Ovary (tissue), 9 donors: ENCODE results near the gene CCDC40. TPM values are rescaled to one million over a fixed set of nuclear protein-coding genes. Genes with fewer than 3 reads are reported as not detected.

Experiments used
- DNase-seq, 5 donors: peaks; one replicate each; pipeline ENCODE4 v3.0.0-alpha.2; 2019 to 2020
- H3K27ac ChIP-seq, 2 donors: fragments of 200-600 bp; one replicate each; pipeline versions ENCODE4 v1.5.1 to v1.8.0; 2019 to 2022
- H3K27me3 ChIP-seq: fragments of 200-600 bp; one replicate; pipeline ENCODE4 v1.8.0; 2022
- H3K36me3 ChIP-seq: fragments of 200-600 bp; sonication (generic); one replicate; pipeline ENCODE4 v1.5.1; 2019
- H3K4me1 ChIP-seq: one replicate; pipeline ENCODE4 v1.8.1; 2013; ENCODE audit warnings: mild to moderate bottlenecking, moderate library complexity; ENCODE audit not compliant: insufficient read depth
- H3K4me3 ChIP-seq: fragments of 200-600 bp; sonication (generic); one replicate; pipeline ENCODE4 v1.5.1; 2017
- H3K9me3 ChIP-seq, 2 donors: fragments of 200-600 bp in 1 of 2; sonication (generic) in 1 of 2; one replicate each; pipeline versions ENCODE4 v1.5.1 to v1.8.1; 2013 to 2019; ENCODE audit warnings: mild to moderate bottlenecking in 1 of 2, moderate library complexity in 1 of 2
- EP300 ChIP-seq: sonication (generic); formaldehyde crosslinking; IDR thresholded peaks from one replicate; pipeline ENCODE4 v1.6.1; 2017; ENCODE audit warnings: antibody characterized with exemption
- POLR2A ChIP-seq: fragments of 450-650 bp; IDR thresholded peaks from one replicate; pipeline ENCODE4 v1.6.1; 2017; ENCODE audit warnings: antibody characterized with exemption, mild to moderate bottlenecking, moderate library complexity
- WGBS, 3 donors: extraction: QIAGEN DNeasy Blood & Tissue Kit in 1 of 3; methylation state at CpG; one replicate each; pipeline versions ENCODE4 v1.1.5 to v1.1.7; 2013 to 2017; 5-methylcytosine and 5-hydroxymethylcytosine counted together
- intact Hi-C, 4 donors: fragments of 100-400 bp; cut with DNase I; formaldehyde crosslinking; loops; one replicate each; pipeline versions ENCODE4 v1.11.0 to v1.15.1; 2022 to 2023
- polyA plus RNA-seq, 2 donors: library from polyadenylated mRNA; stranded (reverse); fragments of 200-250 nt in 1 of 2; fragments of 350-450 nt in 1 of 2; fragmentation: Illumina TruSeq in 1 of 2; extraction: RNeasy Lipid Tissue Mini Kit (QIAGEN cat#74804) in 1 of 2; gene quantifications; one replicate each; pipeline ENCODE4 v1.2.3, GENCODE V29; 2013 to 2014
- total RNA-seq, 7 donors: library from RNA; depleted of rRNA in 2 of 7; stranded (reverse); fragments of >200 nt in 2 of 7; fragmentation: NEBNext Ultra II Directional in 3 of 7; extraction: Animal tissue kit (Norgen Biotek cat#: 25700) in 3 of 7; gene quantifications; one replicate each; pipeline versions ENCODE4 v1.1.0 to v1.2.4, GENCODE V29; 2016 to 2023
- TF ChIP-seq, protein P1 (sequence below), 3 donors: fragments of 450-650 bp in 2 of 3; fragments of 200-600 bp in 1 of 3; IDR thresholded peaks; one replicate each; pipeline versions ENCODE4 v1.5.1 to v1.8.0; 2016 to 2022; ENCODE audit warnings: antibody characterized with exemption in 3 of 3, mild to moderate bottlenecking in 1 of 3
- donor health status: DM: no; HTN: no; CAD: no; lungs with moderate emphysema.
- donor health status: DM: no; HTN: no; CAD: no.
- donor health status: Bipolar disorder and iron deficiency.
- donor health status: DM: yes; HTN: yes; CAD: no.
- donor health status: DM: no; HTN: no; CAD: no.
- donor health status: DM: yes; HTN: yes; CAD: no.

CCDC40 gene
- total and polyA plus RNA-seq, 9 donors, result 1.5 to 27.8 (median 6.0) TPM

DNA sequence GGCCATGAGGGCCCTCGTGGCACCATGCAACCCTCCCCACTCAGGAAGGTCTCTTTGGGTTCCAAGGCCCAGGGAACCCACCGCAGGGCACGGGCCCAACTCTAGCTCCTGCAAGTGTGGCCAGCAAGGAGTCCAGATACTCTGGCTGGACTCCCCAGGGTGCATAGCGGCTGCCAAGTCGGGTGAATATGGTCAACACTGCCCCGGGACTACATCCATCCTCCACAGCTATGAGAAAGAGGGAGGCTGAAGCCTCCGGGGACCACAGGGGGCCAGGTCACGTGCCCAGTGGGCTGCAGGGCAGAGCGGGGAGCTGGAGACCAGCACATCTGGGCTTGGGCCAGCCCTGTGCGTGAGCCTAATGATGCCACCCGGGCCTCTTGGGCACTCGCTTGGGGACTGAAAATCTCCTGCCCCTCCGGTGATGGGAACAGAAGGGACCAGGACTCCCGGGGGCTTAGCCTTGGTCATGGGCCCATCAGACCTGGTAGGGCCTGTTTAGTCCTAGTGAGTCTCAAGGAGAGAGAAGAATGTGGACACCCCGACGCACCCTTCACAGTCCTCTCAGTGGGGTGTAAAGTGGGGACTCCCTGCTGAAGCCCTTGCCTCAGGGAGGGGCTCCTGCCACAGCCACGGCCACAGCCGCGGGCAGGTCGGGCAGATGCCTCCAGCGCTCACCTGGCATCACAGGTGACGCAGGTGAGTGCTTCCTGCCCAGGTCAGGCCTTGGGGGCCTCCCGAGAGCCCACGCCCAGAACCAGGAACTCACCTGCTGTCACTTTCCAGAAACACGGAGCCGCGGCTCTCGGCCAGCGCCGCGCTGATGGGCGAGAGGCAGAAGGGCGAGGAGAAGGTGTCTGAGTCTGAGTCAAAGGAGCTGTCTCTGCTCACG lies 26.8 kb upstream of the CCDC40 start:
- Histone ChIP-seq H3K9me3 (no peaks in the 10 kb centered on the region), H3K27me3 (no peaks in the 10 kb centered on the region), H3K27ac (no peak overlapping the region), H3K4me3 (no peak overlapping the region), H3K36me3 (no peaks in the 10 kb centered on the region), H3K4me1 (peaks cover 3% of the 10 kb centered on the region)
- TF ChIP-seq, protein P1, sequence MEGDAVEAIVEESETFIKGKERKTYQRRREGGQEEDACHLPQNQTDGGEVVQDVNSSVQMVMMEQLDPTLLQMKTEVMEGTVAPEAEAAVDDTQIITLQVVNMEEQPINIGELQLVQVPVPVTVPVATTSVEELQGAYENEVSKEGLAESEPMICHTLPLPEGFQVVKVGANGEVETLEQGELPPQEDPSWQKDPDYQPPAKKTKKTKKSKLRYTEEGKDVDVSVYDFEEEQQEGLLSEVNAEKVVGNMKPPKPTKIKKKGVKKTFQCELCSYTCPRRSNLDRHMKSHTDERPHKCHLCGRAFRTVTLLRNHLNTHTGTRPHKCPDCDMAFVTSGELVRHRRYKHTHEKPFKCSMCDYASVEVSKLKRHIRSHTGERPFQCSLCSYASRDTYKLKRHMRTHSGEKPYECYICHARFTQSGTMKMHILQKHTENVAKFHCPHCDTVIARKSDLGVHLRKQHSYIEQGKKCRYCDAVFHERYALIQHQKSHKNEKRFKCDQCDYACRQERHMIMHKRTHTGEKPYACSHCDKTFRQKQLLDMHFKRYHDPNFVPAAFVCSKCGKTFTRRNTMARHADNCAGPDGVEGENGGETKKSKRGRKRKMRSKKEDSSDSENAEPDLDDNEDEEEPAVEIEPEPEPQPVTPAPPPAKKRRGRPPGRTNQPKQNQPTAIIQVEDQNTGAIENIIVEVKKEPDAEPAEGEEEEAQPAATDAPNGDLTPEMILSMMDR (IDR thresholded peaks at IDR 0.05), result no peak
- TF ChIP-seq POLR2A (no peak), EP300 (no peak)
- WGBS, 3 donors, result 90 to 93% (median 91%) methylated on average over 32 to 34 of the region's 34 CpGs
- intact Hi-C loops, result loop anchor here in 1 of 4 donors (5.0 kb wide), 2 partner anchors 73 to 138 kb away; partner anchors contain the start of gene EIF4A3
- peak in 1 of 5 donors; percentile 33 for DNase-seq

DNA sequence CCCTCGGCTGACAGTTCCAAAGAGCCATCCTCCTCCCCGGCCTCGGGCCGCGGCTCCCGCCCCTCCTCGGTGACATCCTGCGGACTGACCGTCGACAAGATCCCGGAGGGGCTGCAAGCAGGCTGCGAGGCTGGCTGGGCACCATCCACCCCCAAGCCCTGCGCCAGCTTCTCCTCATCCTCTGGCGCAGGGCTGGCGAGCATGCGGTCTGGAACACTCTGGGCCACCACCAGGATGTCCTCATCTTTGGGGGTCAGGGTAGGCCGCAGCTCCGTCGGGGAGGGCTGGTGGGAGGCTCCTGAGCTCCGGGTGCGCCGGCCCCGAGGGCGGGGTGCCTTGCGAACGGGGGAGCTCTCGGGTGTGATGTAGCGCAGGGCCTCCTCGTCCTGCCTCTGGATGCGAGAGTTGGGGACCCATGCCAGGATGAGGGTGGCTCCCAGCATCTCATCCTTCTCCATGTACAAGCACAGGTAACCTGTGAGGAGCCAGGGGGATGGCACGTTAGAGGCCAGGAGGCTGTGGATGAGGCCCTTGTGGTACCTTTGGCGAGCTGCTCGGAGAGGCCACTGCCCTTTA lies 26.1 kb upstream of the CCDC40 start:
- Histone ChIP-seq H3K36me3 (no peaks in the 10 kb centered on the region), H3K27me3 (no peaks in the 10 kb centered on the region), H3K9me3 (no peaks in the 10 kb centered on the region), H3K4me3 (no peak overlapping the region), H3K4me1 (peaks cover 3% of the 10 kb centered on the region), H3K27ac (no peak overlapping the region)
- intact Hi-C loops, result no loop called here
- no peak for TF ChIP-seq POLR2A
- no peak for TF ChIP-seq EP300
- TF ChIP-seq, protein P1 (IDR thresholded peaks at IDR 0.05), result no peak
- WGBS, 3 donors, result 91 to 93% (median 92%) methylated on average over 23 to 33 of the region's 33 CpGs
- DNase-seq, result peak in 1 of 5 donors; percentile 29

DNA sequence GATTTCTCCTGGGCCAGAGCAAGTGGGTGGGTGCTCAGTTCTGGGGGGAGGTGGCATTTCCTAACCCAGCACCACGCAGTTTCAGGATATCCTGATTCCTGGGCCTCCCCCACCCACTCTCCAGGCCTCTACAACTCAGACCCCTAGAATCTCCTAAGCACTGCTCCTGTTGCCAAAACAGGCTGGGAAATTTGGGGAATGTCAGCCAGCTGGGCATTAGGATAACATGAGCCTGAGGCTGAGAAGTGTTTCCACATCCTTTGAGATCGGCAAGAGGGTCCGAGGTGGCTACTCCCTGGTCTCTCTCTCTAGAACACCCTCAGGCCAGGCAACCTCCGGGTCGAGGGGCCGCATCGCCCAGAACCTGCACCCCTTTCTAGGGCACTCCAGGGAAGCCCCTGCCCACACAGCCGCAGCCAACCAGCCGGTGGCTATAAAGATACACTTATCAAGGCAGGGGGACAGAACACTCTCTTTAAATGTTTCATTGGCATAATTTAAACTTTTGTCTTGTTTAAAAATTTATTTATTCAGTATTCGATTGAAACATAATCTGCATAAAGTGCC lies 24.4 kb upstream of the CCDC40 start:
- H3K36me3 ChIP-seq, result no peaks in the 10 kb centered on the region
- peaks cover 3% of the 10 kb centered on the region for H3K4me1 ChIP-seq
- WGBS, 3 donors, result 40 to 69% (median 55%) methylated on average over 10 of the region's 10 CpGs
- H3K4me3 ChIP-seq, result no peak overlapping the region
- intact Hi-C loops, result no loop called here
- no peak for DNase-seq
- no peak for TF ChIP-seq EP300
- no peak for TF ChIP-seq POLR2A
- TF ChIP-seq, protein P1 (IDR thresholded peaks at IDR 0.05), result no peak
- no peaks in the 10 kb centered on the region for H3K9me3 ChIP-seq
- H3K27ac ChIP-seq, result no peak overlapping the region
- no peaks in the 10 kb centered on the region for H3K27me3 ChIP-seq

DNA sequence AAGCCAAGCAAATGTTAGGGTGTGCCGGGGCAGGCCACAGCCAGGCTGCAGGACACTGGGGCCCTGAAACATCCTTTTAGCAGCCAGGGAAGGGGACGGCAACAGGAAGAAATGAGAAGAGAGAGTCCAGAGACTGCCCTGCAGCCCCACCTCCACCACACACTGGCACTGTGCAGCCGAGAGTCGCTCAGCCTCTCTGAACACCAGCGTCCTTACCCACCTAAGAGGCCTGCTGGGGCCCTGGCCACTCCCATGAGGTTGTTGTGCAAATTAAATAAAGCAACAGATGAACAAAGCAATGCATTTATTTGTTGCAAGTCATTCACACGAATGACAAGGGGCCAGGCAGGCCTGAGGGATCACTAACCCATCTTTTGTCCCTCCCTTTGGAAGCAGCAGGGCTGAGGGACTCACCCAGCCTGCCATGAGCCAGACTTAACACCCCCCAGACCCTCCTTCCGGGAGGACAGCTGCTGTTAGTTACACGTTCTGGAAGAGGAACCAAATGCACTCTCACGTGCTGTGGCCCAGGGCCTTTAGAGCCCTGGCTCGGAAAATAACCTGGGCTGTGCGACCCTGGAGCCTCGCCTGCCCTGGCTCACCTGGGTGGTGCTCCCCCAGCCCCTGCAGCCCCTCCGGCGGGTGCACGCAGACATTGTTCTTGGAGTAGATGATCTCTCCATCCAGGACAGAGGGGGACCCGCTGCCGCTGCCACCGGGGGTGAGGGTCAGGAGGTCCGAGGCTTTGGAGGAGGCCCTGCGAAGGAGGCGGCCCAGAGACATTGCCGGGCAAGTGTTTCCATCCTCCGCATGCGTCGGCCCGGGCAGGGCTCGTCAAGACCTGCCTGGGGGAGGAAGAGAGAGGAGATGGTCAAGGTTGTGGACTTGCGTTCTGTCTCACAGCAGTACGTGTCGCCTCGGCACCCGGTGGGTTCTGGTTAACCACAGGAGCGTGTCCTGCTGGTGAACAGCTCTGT lies 23.4 kb upstream of the CCDC40 start:
- H3K27me3 ChIP-seq, result no peaks in the 10 kb centered on the region
- H3K27ac ChIP-seq, result no peak overlapping the region
- TF ChIP-seq EP300 (no peak), POLR2A (no peak)
- TF ChIP-seq, protein P1 (IDR thresholded peaks at IDR 0.05), result no peak
- no peak overlapping the region for H3K4me3 ChIP-seq
- 88 to 90% (median 89%) methylated on average over 30 to 33 of the region's 33 CpGs for WGBS, 3 donors
- intact Hi-C loops, result no loop called here
- peaks cover 3% of the 10 kb centered on the region for H3K4me1 ChIP-seq
- no peaks in the 10 kb centered on the region for H3K9me3 ChIP-seq
- H3K36me3 ChIP-seq, result no peaks in the 10 kb centered on the region
- DNase-seq, result no peak
